ENCODE data around the gene RPRD1B. TPM values are rescaled to one million over a fixed set of nuclear protein-coding genes. Genes with fewer than 3 reads are reported as not detected.

Gene RPRD1B
- total and polyA plus RNA-seq, 2 of the 8 experiments (the other 6 are each of a cell fraction or from before 2014, with no cell fraction given) = 10.3 to 20.9 TPM

- FAIRE-seq = no peak
- no peak for DNase-seq (ENCODE audit: low read depth in 1 of 2, low spot score in 2 of 2)
- Histone ChIP-seq H3K79me1 (ENCODE audit: low read depth, low read length) (peaks cover 3% of the 10 kb centered on the region; the same call in 1 of the 2 replicates), H3K18ac (ENCODE audit: extremely low read depth, low read length) (no peak overlapping the region), H4K5ac (ENCODE audit: insufficient read length, low read depth, low read length) (no peak overlapping the region), H3K4ac (replicated peaks; ENCODE audit: insufficient read length, low read depth, low read length) (no peak overlapping the region), H3K36me3 (ENCODE audit: control insufficient read depth in 2 of 4, insufficient read depth in 4 of 4, low read length in 3 of 4) (peaks cover 0 to 20% (median 8%) of the 10 kb centered on the region in 4 experiments; a peak in 5 of 8 replicates), H2BK20ac (ENCODE audit: low read length) (no peak overlapping the region), H3K14ac (ENCODE audit: insufficient read length) (no peak overlapping the region), H2AK5ac (ENCODE audit: low read depth, low read length) (no peak overlapping the region), H3K27ac (ENCODE audit: low read depth, low read length) (no peak overlapping the region), H3K79me2 (ENCODE audit: control insufficient read depth in 1 of 2, insufficient read depth in 2 of 2, low read length in 2 of 2) (peaks cover 0 to 38% of the 10 kb centered on the region in 2 experiments; a peak in 2 of 4 replicates), H3K56ac (replicated peaks; ENCODE audit: insufficient read length, low read depth, low read length) (no peak overlapping the region), H2BK12ac (ENCODE audit: low read depth, low read length) (no peak overlapping the region), H2AFZ (ENCODE audit: low read length) (no peak overlapping the region), H2BK15ac (ENCODE audit: low read length) (no peak overlapping the region), H3K27me3 (replicated peaks in 1 of 4; ENCODE audit: control insufficient read depth in 3 of 4, extremely low read depth in 1 of 4, insufficient read depth in 3 of 4, low read length in 3 of 4) (no peaks in the 10 kb centered on the region), H3K4me2 (ENCODE audit: insufficient read depth in 1 of 2, low read depth in 2 of 2, low read length in 2 of 2) (no peak overlapping the region), H3K9ac (replicated peaks in 1 of 4; ENCODE audit: extremely low read depth in 1 of 4, low read depth in 3 of 4, low read length in 3 of 4) (no peak overlapping the region), H3K4me3 (ENCODE audit: extremely low read depth in 1 of 4, insufficient read depth in 2 of 4, low read depth in 3 of 4, low read length in 4 of 4) (no peak overlapping the region), H2BK5ac (ENCODE audit: low read depth, low read length) (no peak overlapping the region), H3K9me3 (ENCODE audit: insufficient read depth in 2 of 2, low read depth in 1 of 2, low read length in 1 of 2) (no peaks in the 10 kb centered on the region), H3K4me1 (replicated peaks in 1 of 4; ENCODE audit: control insufficient read depth in 3 of 4, insufficient read depth in 4 of 4, low read length in 3 of 4) (no peaks in the 10 kb centered on the region), H4K8ac (ENCODE audit: extremely low read depth, insufficient read depth, low read length) (no peak overlapping the region), H2BK120ac (replicated peaks; ENCODE audit: low read depth, low read length) (no peak overlapping the region), H3K23ac (ENCODE audit: insufficient read length) (no peak overlapping the region), H3K23me2 (ENCODE audit: low read depth, low read length) (no peaks in the 10 kb centered on the region), H4K20me1 (replicated peaks in 1 of 2; ENCODE audit: control insufficient read depth in 1 of 2, insufficient read depth in 2 of 2, low read length in 2 of 2) (peaks cover 0 to 3% of the 10 kb centered on the region in 2 experiments), H4K91ac (replicated peaks; ENCODE audit: insufficient read length, low read length) (no peak overlapping the region)
- POLR2A ChIA-PET (ENCODE audit: partially characterized antibody) = interaction anchor here (0.7 to 1.0 kb wide), 2 partner anchors 15 to 81 kb away, joined by 3 read pairs; no protein-coding TSS in a partner anchor
- CTCF ChIA-PET (ENCODE audit: partially characterized antibody) = interaction anchor here (0.6 to 4.0 kb wide), 6 partner anchors 10 to 168 kb away, joined by 3 to 23 read pairs (median 4); no protein-coding TSS in a partner anchor
- TF ChIP-seq EZH2 (IDR thresholded peaks at IDR 0.05; ENCODE audit: low read depth, low read length, severe bottlenecking) (no peak), EGR1 (IDR thresholded peaks at IDR 0.05; ENCODE audit: borderline replicate concordance, low read depth, low read length) (no peak), BRCA1 (IDR thresholded peaks at IDR 0.05; ENCODE audit: low read depth, low read length) (no peak), ASH2L (IDR thresholded peaks at IDR 0.05; ENCODE audit: low read length) (no peak), RFX5 (IDR thresholded peaks at IDR 0.05; ENCODE audit: borderline replicate concordance, low read depth, low read length) (no peak), CTCF (IDR thresholded peaks at IDR 0.05; ENCODE audit: control extremely low read depth in 1 of 3, insufficient read depth in 1 of 3, low read depth in 1 of 3, low read length in 3 of 3) (no peak), CREB1 (IDR thresholded peaks at IDR 0.05) (no peak), KDM4A (IDR thresholded peaks at IDR 0.05; ENCODE audit: low read depth, low read length, severe bottlenecking) (no peak), NANOG (IDR thresholded peaks at IDR 0.05; ENCODE audit: insufficient read depth, low read depth, low read length, poor library complexity, severe bottlenecking) (no peak), ATF3 (IDR thresholded peaks at IDR 0.05; ENCODE audit: insufficient read depth, low read depth, low read length) (no peak), SP4 (IDR thresholded peaks at IDR 0.05; ENCODE audit: low read length) (no peak), KDM5A (IDR thresholded peaks at IDR 0.05; ENCODE audit: low read length) (no peak)
These were observed 49.3 kb downstream of the RPRD1B start for GRCh38 chr20:38082894-38083293.
